Measurements from ENCODE around the gene EYA4. TPM values are rescaled to one million over a fixed set of nuclear protein-coding genes. Genes with fewer than 3 reads are reported as not detected.

Gene EYA4
- total and polyA plus RNA-seq, 3 experiments from 2014 or later = not detected

GRCh38 chr6:133245007-133245406 is 3.9 kb downstream of the EYA4 start:
- no peaks in the 10 kb centered on the region for H3K9me3 ChIP-seq (ENCODE audit: low read length)
- DNase-seq = no peak

GRCh38 chr6:133245422-133245903 is 4.3 kb downstream of the EYA4 start:
- CTCF ChIA-PET = no interaction called here

More at GRCh38 chr6:133245007-133245406, 3.9 kb downstream of the EYA4 start:
- POLR2A ChIA-PET = no interaction called here
- H3K27ac ChIP-seq (ENCODE audit: low read depth, low read length) = no peak overlapping the region
- H3K36me3 Mint-ChIP-seq = no peaks in the 10 kb centered on the region
- no peak overlapping the region for H3K4me3 ChIP-seq (ENCODE audit: low read length)
- peaks cover 2 to 21% (median 7%) of the 10 kb centered on the region in 3 donors for H3K4me1 Mint-ChIP-seq
- CTCF ChIA-PET = no interaction called here
- H3K9me3 Mint-ChIP-seq = no peaks in the 10 kb centered on the region
- H3K27ac Mint-ChIP-seq = no peak overlapping the region
- H3K4me3 Mint-ChIP-seq = no peak overlapping the region
- H3K36me3 ChIP-seq (ENCODE audit: insufficient read depth, low read length) = no peaks in the 10 kb centered on the region
- no peaks in the 10 kb centered on the region for H3K4me1 ChIP-seq (ENCODE audit: insufficient read depth, low read length)
- H3K27me3 Mint-ChIP-seq = peaks cover 34 to 53% of the 10 kb centered on the region in 2 donors
- H3K27me3 ChIP-seq (ENCODE audit: insufficient read depth, low read length, poor library complexity, severe bottlenecking) = no peaks in the 10 kb centered on the region

GRCh38 chr6:133247581-133247980 is 6.4 kb downstream of the EYA4 start:
- Histone ChIP-seq H3K27me3 (ENCODE audit: insufficient read depth, low read length, poor library complexity, severe bottlenecking) (no peaks in the 10 kb centered on the region), H3K4me1 (ENCODE audit: insufficient read depth, low read length) (no peaks in the 10 kb centered on the region), H3K27ac (ENCODE audit: low read depth, low read length) (no peak overlapping the region), H3K4me3 (ENCODE audit: low read length) (no peak overlapping the region), H3K9me3 (ENCODE audit: low read length) (no peaks in the 10 kb centered on the region), H3K36me3 (ENCODE audit: insufficient read depth, low read length) (no peaks in the 10 kb centered on the region)
- H3K9me3 Mint-ChIP-seq = no peaks in the 10 kb centered on the region
- H3K27ac Mint-ChIP-seq = no peak overlapping the region
- no peak for DNase-seq
- peaks cover 0 to 11% (median under 1%) of the 10 kb centered on the region in 3 donors for H3K4me1 Mint-ChIP-seq
- no peak overlapping the region for H3K4me3 Mint-ChIP-seq
- peaks cover 20 to 34% of the 10 kb centered on the region in 2 donors for H3K27me3 Mint-ChIP-seq
- POLR2A ChIA-PET = no interaction called here
- no peaks in the 10 kb centered on the region for H3K36me3 Mint-ChIP-seq
- CTCF ChIA-PET = no interaction called here

More at GRCh38 chr6:133245422-133245903, 4.3 kb downstream of the EYA4 start:
- POLR2A ChIA-PET = no interaction called here
- Histone ChIP-seq H3K4me3 (ENCODE audit: low read length) (no peak overlapping the region), H3K4me1 (ENCODE audit: insufficient read depth, low read length) (no peaks in the 10 kb centered on the region), H3K9me3 (ENCODE audit: low read length) (no peaks in the 10 kb centered on the region), H3K27ac (ENCODE audit: low read depth, low read length) (no peak overlapping the region), H3K36me3 (ENCODE audit: insufficient read depth, low read length) (no peaks in the 10 kb centered on the region), H3K27me3 (ENCODE audit: insufficient read depth, low read length, poor library complexity, severe bottlenecking) (no peaks in the 10 kb centered on the region)
- peaks cover 0 to 20% (median 7%) of the 10 kb centered on the region in 3 donors for H3K4me1 Mint-ChIP-seq
- DNase-seq = no peak
- H3K9me3 Mint-ChIP-seq = no peaks in the 10 kb centered on the region
- peaks cover 30 to 48% of the 10 kb centered on the region in 2 donors for H3K27me3 Mint-ChIP-seq
- H3K36me3 Mint-ChIP-seq = no peaks in the 10 kb centered on the region
- no peak overlapping the region for H3K4me3 Mint-ChIP-seq
- H3K27ac Mint-ChIP-seq = no peak overlapping the region

- ChIA-PET CTCF (no interaction called here), POLR2A (no interaction called here)
- Histone ChIP-seq H3K27ac (ENCODE audit: low read depth, low read length) (no peak overlapping the region), H3K9me3 (ENCODE audit: low read length) (no peaks in the 10 kb centered on the region), H3K36me3 (ENCODE audit: insufficient read depth, low read length) (no peaks in the 10 kb centered on the region), H3K27me3 (ENCODE audit: insufficient read depth, low read length, poor library complexity, severe bottlenecking) (no peaks in the 10 kb centered on the region), H3K4me1 (ENCODE audit: insufficient read depth, low read length) (no peaks in the 10 kb centered on the region), H3K4me3 (ENCODE audit: low read length) (no peak overlapping the region)
- DNase-seq = no peak
- no peaks in the 10 kb centered on the region for H3K36me3 Mint-ChIP-seq
- peaks cover 11 to 26% of the 10 kb centered on the region in 2 donors for H3K27me3 Mint-ChIP-seq
- no peak overlapping the region for H3K4me3 Mint-ChIP-seq
- no peaks in the 10 kb centered on the region for H3K9me3 Mint-ChIP-seq
- no peak overlapping the region for H3K27ac Mint-ChIP-seq
- peaks cover 0 to 3% (median 0%) of the 10 kb centered on the region in 3 donors for H3K4me1 Mint-ChIP-seq
Measured at GRCh38 chr6:133248241-133249001, 7.3 kb downstream of the EYA4 start.

- H3K36me3 ChIP-seq (ENCODE audit: insufficient read depth, low read length) = no peaks in the 10 kb centered on the region
- Mint-ChIP-seq H3K27ac (no peak overlapping the region), H3K4me1 (no peaks in the 10 kb centered on the region), H3K4me3 (no peak overlapping the region), H3K9me3 (no peaks in the 10 kb centered on the region), H3K36me3 (no peaks in the 10 kb centered on the region), H3K27me3 (peaks cover 0 to 17% of the 10 kb centered on the region in 2 donors)
- H3K4me3 ChIP-seq (ENCODE audit: low read length) = no peak overlapping the region
- H3K27ac ChIP-seq (ENCODE audit: low read depth, low read length) = no peak overlapping the region
- POLR2A ChIA-PET = no interaction called here
- no peaks in the 10 kb centered on the region for H3K9me3 ChIP-seq (ENCODE audit: low read length)
- CTCF ChIA-PET = no interaction called here
- H3K27me3 ChIP-seq (ENCODE audit: insufficient read depth, low read length, poor library complexity, severe bottlenecking) = no peaks in the 10 kb centered on the region
- H3K4me1 ChIP-seq (ENCODE audit: insufficient read depth, low read length) = no peaks in the 10 kb centered on the region
- DNase-seq = no peak
Measured at GRCh38 chr6:133251688-133252087, 10.5 kb downstream of the EYA4 start.

- no peaks in the 10 kb centered on the region for H3K9me3 ChIP-seq (ENCODE audit: low read length)
- no peaks in the 10 kb centered on the region for H3K36me3 Mint-ChIP-seq
- no peaks in the 10 kb centered on the region for H3K4me1 Mint-ChIP-seq
- no peaks in the 10 kb centered on the region for H3K27me3 ChIP-seq (ENCODE audit: insufficient read depth, low read length, poor library complexity, severe bottlenecking)
- H3K27me3 Mint-ChIP-seq = peaks cover 0 to 4% of the 10 kb centered on the region in 2 donors
- H3K4me1 ChIP-seq (ENCODE audit: insufficient read depth, low read length) = no peaks in the 10 kb centered on the region
- no peak overlapping the region for H3K4me3 Mint-ChIP-seq
- H3K27ac Mint-ChIP-seq = no peak overlapping the region
- no peak for DNase-seq
- ChIA-PET CTCF (no interaction called here), POLR2A (no interaction called here)
- no peaks in the 10 kb centered on the region for H3K9me3 Mint-ChIP-seq
- H3K36me3 ChIP-seq (ENCODE audit: insufficient read depth, low read length) = no peaks in the 10 kb centered on the region
- no peak overlapping the region for H3K27ac ChIP-seq (ENCODE audit: low read depth, low read length)
- no peak overlapping the region for H3K4me3 ChIP-seq (ENCODE audit: low read length)
Measured at GRCh38 chr6:133254552-133255228, 13.5 kb downstream of the EYA4 start.

GRCh38 chr6:133257545-133258105 is 16.5 kb downstream of the EYA4 start:
- no peak overlapping the region for H3K27ac Mint-ChIP-seq
- H3K27me3 Mint-ChIP-seq = no peaks in the 10 kb centered on the region
- Histone ChIP-seq H3K27ac (ENCODE audit: low read depth, low read length) (no peak overlapping the region), H3K27me3 (ENCODE audit: insufficient read depth, low read length, poor library complexity, severe bottlenecking) (no peaks in the 10 kb centered on the region), H3K4me1 (ENCODE audit: insufficient read depth, low read length) (no peaks in the 10 kb centered on the region), H3K36me3 (ENCODE audit: insufficient read depth, low read length) (no peaks in the 10 kb centered on the region), H3K9me3 (ENCODE audit: low read length) (no peaks in the 10 kb centered on the region), H3K4me3 (ENCODE audit: low read length) (no peak overlapping the region)
- ChIA-PET POLR2A (no interaction called here), CTCF (no interaction called here)
- no peaks in the 10 kb centered on the region for H3K4me1 Mint-ChIP-seq
- no peak for DNase-seq
- no peaks in the 10 kb centered on the region for H3K9me3 Mint-ChIP-seq
- no peak overlapping the region for H3K4me3 Mint-ChIP-seq
- H3K36me3 Mint-ChIP-seq = no peaks in the 10 kb centered on the region

- H3K27ac ChIP-seq (ENCODE audit: low read depth, low read length) = no peak overlapping the region
- no peaks in the 10 kb centered on the region for H3K27me3 ChIP-seq (ENCODE audit: insufficient read depth, low read length, poor library complexity, severe bottlenecking)
- H3K9me3 ChIP-seq (ENCODE audit: low read length) = no peaks in the 10 kb centered on the region
- no peaks in the 10 kb centered on the region for H3K36me3 ChIP-seq (ENCODE audit: insufficient read depth, low read length)
- Mint-ChIP-seq H3K9me3 (peaks cover 0 to 4% (median 0%) of the 10 kb centered on the region in 5 donors), H3K4me1 (no peaks in the 10 kb centered on the region), H3K36me3 (no peaks in the 10 kb centered on the region), H3K27ac (no peak overlapping the region), H3K27me3 (peaks cover 0 to 1% of the 10 kb centered on the region in 2 donors), H3K4me3 (no peak overlapping the region)
- H3K4me3 ChIP-seq (ENCODE audit: low read length) = no peak overlapping the region
- ChIA-PET POLR2A (no interaction called here), CTCF (no interaction called here)
- DNase-seq = no peak
- no peaks in the 10 kb centered on the region for H3K4me1 ChIP-seq (ENCODE audit: insufficient read depth, low read length)
Measured at GRCh38 chr6:133259561-133259960, 18.4 kb downstream of the EYA4 start.
